ENCODE results near the gene FOXP1. TPM values are rescaled to one million over a fixed set of nuclear protein-coding genes. Genes with fewer than 3 reads are reported as not detected.

Gene FOXP1
- total and polyA plus RNA-seq, 9 of the 15 experiments (the other 6 are each of a cell fraction or from before 2014, with no cell fraction given): 7.7 to 34.5 (median 13.7) TPM

DNA sequence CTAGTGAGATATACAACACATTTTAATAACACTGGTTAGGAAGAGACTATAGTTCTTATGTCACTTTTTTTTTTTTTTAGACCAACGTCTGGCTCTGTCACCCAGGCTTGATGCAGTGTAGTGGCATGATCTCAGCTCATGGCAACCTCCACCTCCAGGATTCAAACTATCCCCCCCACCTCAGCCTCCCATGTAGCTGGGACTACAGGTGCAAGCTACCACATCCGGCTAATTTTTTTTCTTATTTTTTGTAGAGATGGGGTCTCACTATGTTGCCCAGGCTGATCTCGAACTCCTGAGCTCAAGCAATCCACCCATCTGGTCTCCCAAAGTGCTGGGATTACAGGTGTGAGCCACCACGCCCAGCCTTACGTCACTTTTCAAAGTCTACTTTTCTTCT lies 100.8 kb downstream of the FOXP1 start:
- Histone ChIP-seq H3K9ac (ENCODE audit: insufficient read depth in 1 of 2, low read depth in 2 of 2, low read length in 2 of 2) (no peak overlapping the region), H3K4me1 (replicated peaks in 1 of 2; ENCODE audit: control insufficient read depth in 2 of 2, insufficient read depth in 2 of 2, low read length in 2 of 2) (no peaks in the 10 kb centered on the region), H3K4me3 (no peak overlapping the region), H3K9me1 (ENCODE audit: control insufficient read depth, insufficient read depth, low read length) (no peaks in the 10 kb centered on the region), H3K4me2 (ENCODE audit: insufficient read depth, low read length) (no peak overlapping the region), H3K9me3 (replicated peaks; ENCODE audit: control insufficient read depth, insufficient read depth, low read depth, low read length) (no peaks in the 10 kb centered on the region), H2AFZ (ENCODE audit: low read depth, low read length) (no peak overlapping the region), H3K36me3 (ENCODE audit: control insufficient read depth, insufficient read depth, low read length) (no peaks in the 10 kb centered on the region), H4K20me1 (replicated peaks; ENCODE audit: control insufficient read depth, insufficient read depth, low read length) (no peaks in the 10 kb centered on the region), H3K27ac (ENCODE audit: extremely low read depth, low read depth, low read length) (no peak overlapping the region), H3K79me2 (ENCODE audit: control insufficient read depth, insufficient read depth, low read length) (no peaks in the 10 kb centered on the region), H3K27me3 (ENCODE audit: control insufficient read depth in 2 of 2, insufficient read depth in 2 of 2, low read length in 2 of 2) (no peaks in the 10 kb centered on the region)
- FAIRE-seq: no peak
- no TSS peak for BruUV-seq (replicated peaks)
- ATAC-seq: no peak
- intact Hi-C loops (cut with micrococcal nuclease): no loop called here
- 92% methylated on average over 2 of the region's 5 CpGs for WGBS (ENCODE audit: insufficient coverage, low coverage, missing lambda C conversion rate)
- ChIA-PET POLR2A (no interaction called here), CTCF (ENCODE audit: low intra/inter-chr PET ratio) (no interaction called here)
- in situ Hi-C loops (cut with MboI): no loop called here
- DNase-seq (ENCODE audit: extremely low read depth in 1 of 4, low spot score in 3 of 4): no peak
- TF ChIP-seq MCM5 (IDR thresholded peaks at IDR 0.05; ENCODE audit: low read depth) (no peak), ETV5 (CRISPR knock-in tag; IDR thresholded peaks at IDR 0.05; ENCODE audit: low read depth) (no peak), SMAD1 (IDR thresholded peaks at IDR 0.05; ENCODE audit: low read depth, low read length, partially characterized antibody) (no peak), ARHGAP35 (IDR thresholded peaks at IDR 0.05; ENCODE audit: partially characterized antibody) (no peak), ZFP30 (CRISPR knock-in tag; IDR thresholded peaks at IDR 0.05; ENCODE audit: borderline replicate concordance) (no peak), NCOR1 (IDR thresholded peaks at IDR 0.05) (no peak), SAP30 (IDR thresholded peaks at IDR 0.05; ENCODE audit: borderline replicate concordance, insufficient read depth, low read depth, low read length, poor library complexity, severe bottlenecking) (no peak)
- TF ChIP-seq, protein P1, sequence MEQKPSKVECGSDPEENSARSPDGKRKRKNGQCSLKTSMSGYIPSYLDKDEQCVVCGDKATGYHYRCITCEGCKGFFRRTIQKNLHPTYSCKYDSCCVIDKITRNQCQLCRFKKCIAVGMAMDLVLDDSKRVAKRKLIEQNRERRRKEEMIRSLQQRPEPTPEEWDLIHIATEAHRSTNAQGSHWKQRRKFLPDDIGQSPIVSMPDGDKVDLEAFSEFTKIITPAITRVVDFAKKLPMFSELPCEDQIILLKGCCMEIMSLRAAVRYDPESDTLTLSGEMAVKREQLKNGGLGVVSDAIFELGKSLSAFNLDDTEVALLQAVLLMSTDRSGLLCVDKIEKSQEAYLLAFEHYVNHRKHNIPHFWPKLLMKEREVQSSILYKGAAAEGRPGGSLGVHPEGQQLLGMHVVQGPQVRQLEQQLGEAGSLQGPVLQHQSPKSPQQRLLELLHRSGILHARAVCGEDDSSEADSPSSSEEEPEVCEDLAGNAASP (IDR thresholded peaks at IDR 0.05): no peak
- TF ChIP-seq, protein P2, sequence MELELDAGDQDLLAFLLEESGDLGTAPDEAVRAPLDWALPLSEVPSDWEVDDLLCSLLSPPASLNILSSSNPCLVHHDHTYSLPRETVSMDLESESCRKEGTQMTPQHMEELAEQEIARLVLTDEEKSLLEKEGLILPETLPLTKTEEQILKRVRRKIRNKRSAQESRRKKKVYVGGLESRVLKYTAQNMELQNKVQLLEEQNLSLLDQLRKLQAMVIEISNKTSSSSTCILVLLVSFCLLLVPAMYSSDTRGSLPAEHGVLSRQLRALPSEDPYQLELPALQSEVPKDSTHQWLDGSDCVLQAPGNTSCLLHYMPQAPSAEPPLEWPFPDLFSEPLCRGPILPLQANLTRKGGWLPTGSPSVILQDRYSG (tag; conservative IDR thresholded peaks at IDR 0.05; ENCODE audit: low read depth): no peak
